Left cardiac atrium (tissue), 4 donors: Measurements from ENCODE around the gene BPIFB3. TPM values are rescaled to one million over a fixed set of nuclear protein-coding genes. Genes with fewer than 3 reads are reported as not detected.
A peak's percentile ranks its signal among the peaks of the same experiment; 100 is the strongest.
"Not testable (repeated sequence)": the region's sequence is repeated elsewhere in the genome, so short reads cannot be mapped to it uniquely, and the experiment has no call there.

Experiments used
- ATAC-seq, 2 donors: fragments of 200-7000 bp; cut with Tn5 transposase; one replicate each; pipeline ENCODE4 v1.9.1; 2020; ENCODE audit warnings: mild to moderate bottlenecking in 2 of 2, moderate library complexity in 2 of 2
- DNase-seq: peaks from one replicate; pipeline ENCODE4 v3.0.0-alpha.2; 2020
- intact Hi-C, 2 donors: fragments of 100-400 bp; cut with DNase I; formaldehyde crosslinking; loops; one replicate each; pipeline versions ENCODE4 v1.14.1 to v1.15.1; 2022 to 2023
- total RNA-seq, 2 donors: library from RNA; stranded (reverse); fragmentation: NEBNext Ultra II Directional; extraction: Animal tissue kit (Norgen Biotek cat#: 25700); gene quantifications; one replicate each; pipeline ENCODE4 v1.2.1, GENCODE V29; 2021
- donor health status: DM: no; HTN: yes; CAD: no.
- donor health status: DM: no; HTN: yes; CAD: no; lungs with severe emphysema.
- donor health status: DM: yes; HTN: yes; CAD: no.
- donor health status: Dilated cardiomyopathy.

Gene BPIFB3
- total RNA-seq, 2 donors from 2014 or later, result not detected

GRCh38 chr20:33104336-33104735 is 50.6 kb downstream of the BPIFB3 start:
- DNase-seq, result no peak
- intact Hi-C loops, result no loop called here
- ATAC-seq, result no peak

- intact Hi-C loops, result no loop called here
- no peak for DNase-seq
- peak in 1 of 2 donors; percentile 89 for ATAC-seq
Observed at GRCh38 chr20:33105316-33105924, 51.7 kb downstream of the BPIFB3 start.

- peak in 1 of 2 donors; percentile 47 for ATAC-seq
- intact Hi-C loops, DNase-seq: not testable (repeated sequence)
Observed at GRCh38 chr20:33106058-33106620, 52.4 kb downstream of the BPIFB3 start.

GRCh38 chr20:33108661-33109060 is 55.0 kb downstream of the BPIFB3 start:
- ATAC-seq, result no peak
- intact Hi-C loops, result no loop called here
- DNase-seq, result no peak

- intact Hi-C loops, result no loop called here
- DNase-seq (no peak), ATAC-seq (no peak)
Observed at GRCh38 chr20:33110147-33110825, 56.6 kb downstream of the BPIFB3 start.

GRCh38 chr20:33111306-33111705 is 57.6 kb downstream of the BPIFB3 start:
- intact Hi-C loops, result no loop called here
- ATAC-seq (no peak), DNase-seq (no peak)

- no peak for DNase-seq
- intact Hi-C loops, result no loop called here
- no peak for ATAC-seq
Observed at GRCh38 chr20:33112547-33113386, 59.1 kb downstream of the BPIFB3 start.

- no peak for DNase-seq
- ATAC-seq, result peak in 1 of 2 donors; percentile 47
- intact Hi-C loops, result no loop called here
Observed at GRCh38 chr20:33113387-33113908, 59.7 kb downstream of the BPIFB3 start.

GRCh38 chr20:33115501-33115900 is 61.8 kb downstream of the BPIFB3 start:
- DNase-seq, intact Hi-C loops: not testable (repeated sequence)

GRCh38 chr20:33119725-33120720 is 66.3 kb downstream of the BPIFB3 start:
- no peak for DNase-seq
- intact Hi-C loops, result no loop called here
- no peak for ATAC-seq

More at GRCh38 chr20:33115501-33115900, 61.8 kb downstream of the BPIFB3 start:
- not testable (repeated sequence) for ATAC-seq

GRCh38 chr20:33120934-33121333 is 67.2 kb downstream of the BPIFB3 start:
- intact Hi-C loops, result no loop called here
- DNase-seq (no peak), ATAC-seq (no peak)

GRCh38 chr20:33122297-33122696 is 68.6 kb downstream of the BPIFB3 start:
- ATAC-seq, intact Hi-C loops, DNase-seq: not testable (repeated sequence)

Other genes starting within 250 kb of the BPIFB3 start
- gene MAPRE1, start 233.9 kb upstream of the BPIFB3 start, total RNA-seq, result 10 to 100 TPM; 76.8 to 93.2 TPM
- gene EFCAB8, start 195.0 kb upstream of the BPIFB3 start, total RNA-seq, result under 1 TPM in 1 of 2 donors, not detected in 1; 0.18 TPM
- gene SUN5, start 49.5 kb upstream of the BPIFB3 start, total RNA-seq, result not detected
- gene BPIFB2, start 46.2 kb upstream of the BPIFB3 start, total RNA-seq, result not detected
- not detected for gene BPIFB6, start 22.3 kb upstream of the BPIFB3 start, total RNA-seq
- gene BPIFB4, start 25.7 kb downstream of the BPIFB3 start, total RNA-seq, result not detected
- gene BPIFA2, start 114.3 kb downstream of the BPIFB3 start, total RNA-seq, result not detected
- gene BPIFA3, start 163.4 kb downstream of the BPIFB3 start, total RNA-seq, result not detected
- gene BPIFA1, start 182.1 kb downstream of the BPIFB3 start, total RNA-seq, result not detected
- gene BPIFB1, start 229.3 kb downstream of the BPIFB3 start, total RNA-seq, result not detected